Lower lobe of right lung (tissue), 2 donors: ENCODE data around the gene TLK2. TPM values are rescaled to one million over a fixed set of nuclear protein-coding genes. Genes with fewer than 3 reads are reported as not detected.

Experiments used
- ATAC-seq, 2 donors: fragments of 200-7000 bp; cut with Tn5 transposase; one replicate each; pipeline ENCODE4 v1.9.1; 2020 to 2022; ENCODE audit warnings: mild to moderate bottlenecking in 2 of 2, moderate library complexity in 2 of 2
- DNase-seq: peaks from one replicate; pipeline ENCODE4 v3.0.0-alpha.2; 2020
- H3K27ac ChIP-seq: fragments of 200-600 bp; one replicate; pipeline ENCODE4 v1.8.0; 2022
- H3K27me3 ChIP-seq: fragments of 200-600 bp; one replicate; pipeline ENCODE4 v1.8.0; 2022; ENCODE audit warnings: low read depth
- H3K36me3 ChIP-seq: fragments of 200-600 bp; one replicate; pipeline ENCODE4 v1.8.0; 2022; ENCODE audit warnings: mild to moderate bottlenecking
- H3K4me1 ChIP-seq: fragments of 200-600 bp; one replicate; pipeline ENCODE4 v1.8.0; 2022
- H3K4me3 ChIP-seq: fragments of 200-600 bp; one replicate; pipeline ENCODE4 v1.8.0; 2022; ENCODE audit warnings: mild to moderate bottlenecking
- H3K9me3 ChIP-seq: fragments of 200-600 bp; one replicate; pipeline ENCODE4 v1.8.0; 2022
- CTCF ChIP-seq: fragments of 200-600 bp; IDR thresholded peaks from one replicate; pipeline ENCODE4 v1.8.0; 2022; ENCODE audit warnings: antibody characterized with exemption, mild to moderate bottlenecking
- intact Hi-C: fragments of 100-400 bp; cut with DNase I; formaldehyde crosslinking; loops from one replicate; pipeline ENCODE4 v1.11.0; 2022
- total RNA-seq: library from RNA; stranded (reverse); fragmentation: NEBNext Ultra II Directional; extraction: Animal tissue kit (Norgen Biotek cat#: 25700); gene quantifications from one replicate; pipeline ENCODE4 v1.2.1, GENCODE V29; 2021
- donor health status: DM: no; HTN: yes; CAD: no; lungs with severe emphysema.

TLK2 gene
- total RNA-seq, 1 donor from 2014 or later = 41.5 TPM

DNA sequence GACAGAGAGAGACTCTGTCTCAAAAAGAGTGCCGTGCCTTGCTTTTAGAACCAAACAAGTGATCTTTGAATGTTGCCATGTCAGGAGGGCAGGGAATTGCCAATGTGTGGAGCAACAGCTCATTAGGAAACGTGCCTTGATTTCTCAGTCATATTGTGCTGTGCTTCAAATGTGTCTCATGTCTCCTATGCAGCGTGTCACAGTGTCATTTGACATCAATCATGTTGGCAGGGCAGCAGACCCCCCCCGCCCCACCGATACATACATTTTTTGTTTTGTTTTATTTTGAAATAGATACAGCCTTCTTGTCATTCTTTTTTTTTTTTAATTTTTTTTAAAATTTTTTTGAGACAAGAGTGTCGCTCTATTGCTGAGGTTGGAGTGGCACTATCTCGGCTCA is 170.9 kb downstream of the TLK2 start:
- Histone ChIP-seq H3K4me1 (peaks cover 50% of the 10 kb centered on the region), H3K36me3 (no peaks in the 10 kb centered on the region), H3K4me3 (no peak overlapping the region), H3K9me3 (no peaks in the 10 kb centered on the region), H3K27me3 (no peaks in the 10 kb centered on the region), H3K27ac (peak overlapping the region; percentile 31)
- peak; percentile 10 for DNase-seq
- no peak for TF ChIP-seq CTCF
- no peak for ATAC-seq
- intact Hi-C loops = no loop called here

DNA sequence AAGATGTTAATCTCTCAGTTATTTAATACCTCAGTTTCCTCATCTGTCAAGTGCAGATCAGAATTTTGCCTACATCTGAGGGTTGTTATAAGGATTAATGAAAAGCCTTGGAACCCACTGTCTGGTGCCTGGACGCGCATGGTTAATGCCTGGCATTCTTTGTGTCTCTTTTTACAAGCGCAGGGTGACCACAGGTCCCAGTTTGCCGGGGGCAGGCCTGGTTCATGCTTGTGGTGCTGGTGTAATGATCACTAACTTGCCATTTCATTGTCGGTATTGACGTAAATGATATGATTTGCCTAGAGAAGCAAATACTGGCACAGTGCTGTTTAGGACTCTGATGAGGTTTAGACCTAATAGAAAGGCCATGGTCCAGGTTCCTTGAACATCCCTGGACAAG is 172.0 kb downstream of the TLK2 start:
- Histone ChIP-seq H3K36me3 (no peaks in the 10 kb centered on the region), H3K9me3 (no peaks in the 10 kb centered on the region), H3K27ac (no peak overlapping the region), H3K4me3 (no peak overlapping the region), H3K27me3 (no peaks in the 10 kb centered on the region), H3K4me1 (peaks cover 53% of the 10 kb centered on the region)
- ATAC-seq (no peak), DNase-seq (peak; percentile 12)
- intact Hi-C loops = no loop called here
- TF ChIP-seq CTCF = no peak

GRCh38 chr17:62652251-62653001 is 173.8 kb downstream of the TLK2 start:
- Histone ChIP-seq H3K27me3 (no peaks in the 10 kb centered on the region), H3K9me3 (no peaks in the 10 kb centered on the region), H3K27ac (peak overlapping the region; percentile 83), H3K36me3 (no peaks in the 10 kb centered on the region), H3K4me1 (peaks cover 67% of the 10 kb centered on the region), H3K4me3 (peak overlapping the region; percentile 60)
- DNase-seq (peak; percentile 83), ATAC-seq (peak; percentile 81 to 89)
- intact Hi-C loops = no loop called here
- TF ChIP-seq CTCF = no peak

- ATAC-seq = peak; percentile 80 to 81
Measured at GRCh38 chr17:62653002-62653825, 174.6 kb downstream of the TLK2 start.

More at GRCh38 chr17:62653002-62653825, 174.6 kb downstream of the TLK2 start:
- Histone ChIP-seq H3K4me3 (peak overlapping the region; percentile 60), H3K36me3 (no peaks in the 10 kb centered on the region), H3K27ac (peak overlapping the region; percentile 83), H3K9me3 (no peaks in the 10 kb centered on the region), H3K27me3 (no peaks in the 10 kb centered on the region), H3K4me1 (peaks cover 59% of the 10 kb centered on the region)
- intact Hi-C loops = no loop called here
- TF ChIP-seq CTCF = no peak
- DNase-seq = peak; percentile 81
